ENCODE results near the gene PNPLA8.

DNA sequence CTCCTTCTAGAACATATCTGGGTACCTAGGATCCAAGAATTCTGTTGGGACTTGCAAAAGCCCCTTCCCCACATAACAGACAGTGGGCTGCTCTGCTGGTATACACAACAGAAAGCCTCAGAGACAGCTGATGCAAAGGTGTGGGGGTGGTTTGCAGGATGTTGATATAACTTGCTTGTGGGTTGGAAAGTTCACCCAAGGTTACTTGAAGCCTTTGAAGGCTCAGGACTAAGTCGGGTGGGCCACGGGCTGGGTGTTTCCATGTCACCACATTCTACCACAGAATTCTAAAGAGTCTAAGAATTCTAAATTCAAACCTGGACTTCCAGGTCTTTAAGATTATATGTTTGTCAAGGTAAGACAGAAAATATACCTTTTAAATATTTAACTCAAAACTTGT, 62.3 kb downstream of the PNPLA8 start:
- no peak for TF ChIP-seq CTCF (conservative IDR thresholded peaks at IDR 0.05; ENCODE audit: low read depth, low read length)
- TF ChIP-seq EZH2 (IDR thresholded peaks at IDR 0.05; ENCODE audit: borderline replicate concordance, low read depth, low read length, poor library complexity, severe bottlenecking) = no peak

All from A673 (cell line).